ENCODE measurements around the gene LGMN. TPM values are rescaled to one million over a fixed set of nuclear protein-coding genes. Genes with fewer than 3 reads are reported as not detected.
"Not testable (repeated sequence)": the region's sequence is repeated elsewhere in the genome, so short reads cannot be mapped to it uniquely, and the experiment has no call there.

Gene LGMN
- total RNA-seq, 2 experiments from 2014 or later, result 2.1 to 3.7 TPM

DNA sequence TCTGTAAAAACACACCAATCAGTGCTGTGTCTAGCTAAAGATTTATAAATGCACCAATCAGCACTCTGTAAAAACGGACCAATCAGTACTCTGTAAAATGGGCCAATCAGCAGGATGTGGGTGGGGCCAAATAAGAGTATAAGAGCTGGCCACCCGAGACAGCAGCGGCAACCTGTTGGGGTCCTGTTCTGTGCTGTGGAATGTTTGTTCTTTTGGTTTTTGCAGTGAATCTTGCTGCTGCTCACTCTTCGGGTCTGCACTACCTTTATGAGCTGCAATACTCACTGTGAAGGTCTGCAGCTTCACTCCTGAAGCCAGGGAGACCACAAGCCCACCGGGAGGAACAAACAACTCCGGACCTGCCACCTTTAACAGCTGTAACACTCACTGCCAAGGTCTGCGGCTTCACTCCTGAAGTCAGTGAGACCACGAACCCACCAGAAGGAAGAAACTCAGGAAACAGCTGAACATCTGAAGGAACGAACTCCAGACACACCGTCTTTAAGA, 1.8 kb upstream of the LGMN start:
- DNase-seq, result peak; percentile 29
- not testable (repeated sequence) for H3K9me3 Mint-ChIP-seq, H3K36me3 Mint-ChIP-seq, H3K27ac Mint-ChIP-seq
- Mint-ChIP-seq H3K4me1 (peaks cover 45% of the 10 kb centered on the region), H3K4me3 (peak overlapping the region; percentile 65), H3K27me3 (peaks cover 12% of the 10 kb centered on the region)

DNA sequence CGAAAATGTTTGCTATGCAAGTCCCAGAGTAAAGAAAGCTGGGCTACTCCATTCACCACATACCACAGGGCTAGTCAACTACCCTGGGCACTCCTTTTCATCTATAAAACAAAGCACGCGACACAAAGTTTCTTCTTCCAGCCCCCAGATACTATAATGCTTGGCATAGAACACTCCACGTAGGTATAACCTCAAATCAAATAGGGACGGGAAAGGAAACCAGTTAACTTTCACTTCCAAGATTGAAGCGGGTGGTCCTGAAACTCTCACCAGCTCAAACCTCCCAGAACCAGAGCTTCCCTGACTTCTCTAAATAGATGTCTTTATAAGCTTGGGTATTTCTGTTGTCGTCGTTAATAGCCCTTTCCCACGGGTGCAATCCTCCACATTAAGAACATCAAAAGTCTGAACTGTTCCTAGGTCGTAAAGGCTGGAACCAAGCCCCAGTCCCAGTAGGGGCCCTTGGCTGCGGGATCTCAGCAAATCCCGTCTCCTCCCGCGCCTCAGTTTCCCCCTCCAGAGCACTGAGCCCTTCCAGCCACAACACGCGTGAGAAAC, 647 bp downstream of the LGMN start:
- Mint-ChIP-seq H3K4me1 (peaks cover 41% of the 10 kb centered on the region), H3K4me3 (peak overlapping the region; percentile 77), H3K27ac (no peak overlapping the region), H3K27me3 (peaks cover 12% of the 10 kb centered on the region), H3K36me3 (peaks cover 3% of the 10 kb centered on the region), H3K9me3 (no peaks in the 10 kb centered on the region)
- DNase-seq, result no peak

DNA sequence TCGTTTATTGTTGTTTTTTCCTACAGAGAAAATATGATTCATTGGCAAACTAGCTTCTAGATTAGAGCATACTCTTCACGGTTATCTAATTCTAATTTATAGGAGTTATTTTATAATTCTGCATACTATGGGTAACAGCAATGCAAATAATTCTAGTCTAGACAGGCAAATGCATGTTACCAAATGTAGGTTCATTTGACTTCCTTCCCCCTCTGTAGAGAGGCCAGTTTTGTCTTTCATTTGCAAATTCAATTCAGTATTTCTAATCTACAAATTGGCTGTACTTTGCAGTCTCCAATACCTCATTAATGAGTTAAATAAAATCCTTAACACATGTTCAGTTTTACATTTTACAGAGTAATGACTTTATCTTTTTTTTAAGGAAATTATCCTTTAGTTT, 4.2 kb downstream of the LGMN start:
- H3K27me3 Mint-ChIP-seq, result peaks cover 9% of the 10 kb centered on the region

DNA sequence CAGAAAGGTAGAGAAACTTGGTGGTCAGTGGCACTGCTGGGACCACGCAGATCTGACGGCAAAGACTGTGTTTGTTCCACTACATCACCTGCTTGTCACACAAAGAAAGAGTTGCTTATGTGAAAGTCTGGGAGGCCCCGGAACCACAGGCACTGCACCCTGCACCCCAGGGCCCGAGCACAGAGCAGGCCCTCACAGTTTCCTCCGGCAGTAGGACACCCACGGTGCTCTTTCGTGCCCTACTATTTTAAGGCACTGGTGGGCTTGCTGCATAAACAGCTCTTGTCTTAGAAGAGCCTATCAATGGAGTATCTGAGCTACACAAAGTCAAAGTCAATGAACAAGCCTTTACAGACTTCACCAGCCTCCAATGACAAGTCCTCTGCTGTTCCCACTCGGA, 8.0 kb downstream of the LGMN start:
- H3K27ac Mint-ChIP-seq, result no peak overlapping the region
- H3K9me3 Mint-ChIP-seq, result no peaks in the 10 kb centered on the region
- H3K36me3 Mint-ChIP-seq, result no peaks in the 10 kb centered on the region

More for the DNA sequence above, 4.2 kb downstream of the LGMN start:
- Mint-ChIP-seq H3K36me3 (no peaks in the 10 kb centered on the region), H3K27ac (no peak overlapping the region), H3K4me3 (no peak overlapping the region), H3K4me1 (peaks cover 23% of the 10 kb centered on the region), H3K9me3 (no peaks in the 10 kb centered on the region)
- DNase-seq, result no peak

DNA sequence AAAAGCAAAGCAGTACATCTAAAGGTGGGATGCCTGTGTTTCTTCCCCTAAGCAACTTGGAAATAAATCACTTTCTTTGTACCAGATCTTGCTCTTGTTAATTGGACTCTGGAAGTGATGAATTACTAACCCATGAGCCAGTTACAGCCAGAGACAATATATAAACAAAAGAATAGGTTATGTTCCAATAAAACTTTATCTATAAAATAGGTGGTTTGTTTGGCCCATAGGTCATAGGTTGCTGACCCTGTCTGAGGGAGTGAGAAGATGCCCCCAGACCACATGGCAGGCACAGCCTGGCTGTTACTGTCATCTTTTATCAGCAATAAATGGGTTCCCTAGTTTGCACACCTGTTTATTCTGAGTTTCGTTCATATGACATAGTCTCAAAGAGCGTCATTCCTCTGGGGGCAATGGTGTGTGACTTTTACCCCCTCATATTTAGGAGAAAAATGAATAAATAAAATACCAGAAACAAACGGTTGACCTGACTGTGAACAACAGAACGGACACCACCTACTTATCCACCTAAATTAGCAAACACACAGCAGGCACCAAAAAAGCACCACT, 10.7 kb downstream of the LGMN start:
- peaks cover 11% of the 10 kb centered on the region for H3K4me1 Mint-ChIP-seq
- H3K36me3 Mint-ChIP-seq, result peaks cover under 1% of the 10 kb centered on the region
- H3K27ac Mint-ChIP-seq, result peak overlapping the region; percentile 5

More for the DNA sequence above, 8.0 kb downstream of the LGMN start:
- Mint-ChIP-seq H3K4me3 (no peak overlapping the region), H3K4me1 (peaks cover 10% of the 10 kb centered on the region), H3K27me3 (no peaks in the 10 kb centered on the region)
- no peak for DNase-seq

DNA sequence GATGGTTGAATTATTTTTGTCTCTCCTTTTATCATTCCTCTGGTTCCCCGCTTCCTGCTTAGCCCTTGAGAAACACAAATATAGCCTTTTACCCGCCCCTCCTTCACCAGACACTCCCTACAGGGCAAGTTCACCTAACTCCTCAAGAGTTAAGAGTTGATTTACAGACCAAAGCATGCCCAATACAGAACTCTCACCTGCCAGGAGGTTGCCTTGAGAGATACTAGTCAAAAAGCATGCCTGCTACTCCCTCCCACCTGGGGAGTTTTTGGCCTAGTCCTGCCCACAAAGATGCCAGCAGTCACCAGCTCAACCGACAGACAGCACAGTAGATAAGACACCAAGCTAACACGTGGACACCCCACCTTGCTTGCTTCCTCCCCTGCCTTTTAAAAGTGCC, 11.2 kb downstream of the LGMN start:
- H3K27ac Mint-ChIP-seq, result peak overlapping the region; percentile 5
- peaks cover 13% of the 10 kb centered on the region for H3K4me1 Mint-ChIP-seq
- peaks cover 6% of the 10 kb centered on the region for H3K36me3 Mint-ChIP-seq
- no peaks in the 10 kb centered on the region for H3K9me3 Mint-ChIP-seq
- H3K4me3 Mint-ChIP-seq, result no peak overlapping the region
- no peaks in the 10 kb centered on the region for H3K27me3 Mint-ChIP-seq
- DNase-seq, result no peak

More for the DNA sequence above, 10.7 kb downstream of the LGMN start:
- no peak for DNase-seq
- Mint-ChIP-seq H3K4me3 (no peak overlapping the region), H3K27me3 (no peaks in the 10 kb centered on the region), H3K9me3 (no peaks in the 10 kb centered on the region)

DNA sequence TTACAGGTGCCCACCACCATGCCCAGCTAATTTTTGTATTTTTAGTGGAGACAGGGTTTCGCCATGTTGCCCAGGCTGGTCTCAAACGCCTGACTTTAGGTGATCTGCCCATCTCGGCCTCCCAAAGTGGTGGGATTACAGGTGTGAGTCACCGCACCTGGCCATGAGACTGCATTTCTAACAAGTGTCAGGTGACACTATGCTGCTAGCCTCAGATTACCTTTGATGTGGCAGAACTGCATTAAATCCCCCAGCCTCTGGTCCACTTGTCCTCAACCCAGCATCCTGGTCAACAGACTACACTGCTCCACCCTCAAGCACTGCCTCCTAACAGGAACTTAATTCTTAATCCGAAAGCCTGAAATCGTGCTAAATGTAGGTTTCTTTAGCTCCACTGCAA, 13.1 kb downstream of the LGMN start:
- peaks cover 17% of the 10 kb centered on the region for H3K36me3 Mint-ChIP-seq
- no peak overlapping the region for H3K27ac Mint-ChIP-seq
- no peak overlapping the region for H3K4me3 Mint-ChIP-seq
- no peaks in the 10 kb centered on the region for H3K27me3 Mint-ChIP-seq
- H3K4me1 Mint-ChIP-seq, result peaks cover 13% of the 10 kb centered on the region
- no peak for DNase-seq
- peaks cover 4% of the 10 kb centered on the region for H3K9me3 Mint-ChIP-seq

DNA sequence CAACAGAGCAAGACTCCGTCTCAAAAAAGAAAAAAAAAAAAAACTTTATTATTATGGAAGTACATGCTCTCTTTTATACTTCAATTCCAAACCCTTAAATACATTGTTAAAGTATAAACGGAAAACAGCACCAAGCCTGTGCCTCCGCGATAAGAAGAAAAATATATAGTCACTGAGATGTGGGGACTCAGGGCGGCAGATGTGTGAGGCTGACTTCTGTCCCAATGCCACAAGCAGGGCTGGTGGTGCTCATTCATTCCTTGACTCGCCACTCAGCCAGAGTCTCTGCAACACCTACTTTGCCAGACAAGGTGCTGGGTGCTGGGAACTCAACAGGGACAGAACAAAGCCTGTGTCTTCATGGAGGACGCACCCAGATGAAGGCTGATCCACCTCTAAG, 13.8 kb downstream of the LGMN start:
- Mint-ChIP-seq H3K27me3 (no peaks in the 10 kb centered on the region), H3K9me3 (peaks cover 4% of the 10 kb centered on the region), H3K4me3 (no peak overlapping the region), H3K27ac (no peak overlapping the region), H3K4me1 (peaks cover 20% of the 10 kb centered on the region), H3K36me3 (peaks cover 19% of the 10 kb centered on the region)
- no peak for DNase-seq

DNA sequence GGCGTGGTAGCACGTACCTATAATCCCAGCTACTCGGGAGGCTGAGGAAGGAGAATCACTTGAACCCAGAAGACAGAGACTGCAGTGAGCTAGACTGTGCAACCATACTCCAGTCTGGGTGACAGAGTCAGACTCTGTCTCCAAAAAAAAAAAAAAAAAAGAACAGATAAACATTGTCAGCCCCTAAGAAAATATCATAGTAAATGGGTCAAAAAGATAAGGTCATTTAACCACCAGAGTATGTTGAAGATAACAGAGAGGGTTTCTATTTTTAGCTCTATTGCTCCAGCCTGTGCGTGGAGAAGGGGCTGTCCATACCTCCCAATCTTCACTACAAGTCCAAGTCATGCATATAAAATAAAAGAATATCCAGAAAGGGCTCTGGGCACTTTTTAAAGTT, 15.4 kb downstream of the LGMN start:
- Mint-ChIP-seq H3K9me3 (peaks cover 4% of the 10 kb centered on the region), H3K27ac (no peak overlapping the region), H3K27me3 (no peaks in the 10 kb centered on the region), H3K4me1 (peaks cover 30% of the 10 kb centered on the region), H3K4me3 (no peak overlapping the region), H3K36me3 (peaks cover 19% of the 10 kb centered on the region)
- DNase-seq, result no peak

DNA sequence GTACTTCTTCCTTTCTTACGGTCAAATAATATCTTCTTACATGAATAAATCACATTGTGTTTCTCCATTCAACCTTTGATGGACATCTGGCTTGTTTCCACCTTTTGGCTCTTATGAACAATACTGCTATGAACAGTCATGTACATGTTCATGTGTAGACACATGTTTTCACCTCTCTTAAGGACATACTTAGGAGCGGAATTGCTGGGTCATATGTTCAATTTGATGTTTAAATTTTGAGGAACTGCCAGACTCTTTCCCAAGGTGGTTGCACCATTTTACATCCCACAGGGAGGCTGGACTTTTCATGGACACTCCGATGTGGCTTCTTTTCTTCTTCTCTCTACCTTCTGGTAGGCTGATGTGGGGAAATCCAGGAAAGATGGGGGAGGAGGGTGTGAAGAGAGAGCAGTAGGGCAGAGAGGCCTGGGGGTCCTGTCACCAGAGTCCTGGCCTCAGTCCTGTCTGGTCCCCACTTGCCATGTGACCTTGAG, 16.8 kb downstream of the LGMN start:
- Mint-ChIP-seq H3K27me3 (peaks cover 4% of the 10 kb centered on the region), H3K27ac (no peak overlapping the region), H3K4me1 (peaks cover 21% of the 10 kb centered on the region), H3K4me3 (no peak overlapping the region), H3K36me3 (peaks cover 19% of the 10 kb centered on the region), H3K9me3 (peaks cover 6% of the 10 kb centered on the region)
- DNase-seq, result no peak

DNA sequence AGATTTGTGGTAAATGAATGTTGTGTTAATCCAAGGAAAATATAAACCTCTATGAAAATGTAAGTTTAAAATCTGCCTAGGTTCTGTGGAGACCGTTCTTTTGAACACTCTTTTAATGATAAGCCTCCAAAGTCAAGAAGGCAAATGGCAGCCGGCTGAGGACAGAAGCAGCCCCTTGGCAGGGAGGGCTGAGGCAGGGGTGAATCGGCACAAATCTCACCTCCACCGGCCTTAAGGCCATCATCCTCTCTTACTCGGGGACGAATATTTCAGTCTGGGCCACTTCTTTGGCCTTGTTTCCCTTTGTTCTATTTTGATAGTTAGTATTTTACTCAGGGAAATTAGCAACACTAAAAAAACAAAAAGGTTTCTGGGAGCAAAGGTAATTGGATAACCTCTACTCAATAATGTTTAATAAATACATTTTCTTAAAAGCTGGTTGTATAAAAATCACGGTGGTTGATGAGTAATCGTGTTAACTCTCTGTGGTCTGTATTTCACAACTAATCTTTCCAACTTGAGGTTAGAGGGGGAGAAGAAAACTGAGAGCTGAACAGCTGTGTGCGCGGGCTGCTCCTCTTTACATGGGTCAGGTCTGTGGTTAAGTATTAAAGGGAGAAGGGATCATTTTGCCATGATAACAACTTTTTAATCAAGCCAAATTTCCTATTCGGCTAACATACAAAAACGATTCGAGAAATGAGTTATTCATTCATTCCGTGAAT, 18.6 kb downstream of the LGMN start:
- Mint-ChIP-seq H3K27ac (peak overlapping the region; percentile 67), H3K4me1 (peaks cover 21% of the 10 kb centered on the region), H3K36me3 (peaks cover 19% of the 10 kb centered on the region), H3K9me3 (peaks cover 7% of the 10 kb centered on the region), H3K4me3 (no peak overlapping the region), H3K27me3 (peaks cover 4% of the 10 kb centered on the region)
- peak; percentile 42 for DNase-seq

DNA sequence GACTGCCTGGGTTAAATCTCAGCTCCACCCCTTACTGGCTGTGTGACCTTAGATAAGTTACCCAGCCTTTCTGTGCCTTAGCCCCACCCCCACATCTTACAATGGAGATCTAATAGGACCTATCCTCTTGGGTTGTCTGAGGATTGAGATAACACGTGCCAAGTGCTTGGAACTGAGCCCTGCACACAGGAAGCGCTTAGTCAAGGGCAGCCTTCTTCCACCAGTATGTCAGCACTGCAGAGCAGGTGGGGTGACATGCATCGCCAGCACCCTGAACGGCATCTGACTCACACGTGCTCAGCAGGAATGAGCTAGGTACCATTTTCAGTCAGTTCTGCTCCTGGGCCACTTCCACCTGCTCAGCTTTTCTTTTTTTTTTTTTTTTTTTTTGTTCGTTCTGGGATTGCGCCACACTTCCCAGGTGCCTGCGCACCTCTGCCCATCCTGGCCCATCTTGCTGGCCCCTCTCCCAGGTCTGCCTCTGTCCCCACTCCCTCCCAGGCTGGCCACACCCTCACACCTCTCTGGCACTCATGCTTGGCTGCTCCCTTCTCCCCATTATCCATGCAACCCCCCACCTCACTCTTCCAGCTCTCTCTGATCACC, 19.6 kb downstream of the LGMN start:
- no peak overlapping the region for H3K4me3 Mint-ChIP-seq

DNA sequence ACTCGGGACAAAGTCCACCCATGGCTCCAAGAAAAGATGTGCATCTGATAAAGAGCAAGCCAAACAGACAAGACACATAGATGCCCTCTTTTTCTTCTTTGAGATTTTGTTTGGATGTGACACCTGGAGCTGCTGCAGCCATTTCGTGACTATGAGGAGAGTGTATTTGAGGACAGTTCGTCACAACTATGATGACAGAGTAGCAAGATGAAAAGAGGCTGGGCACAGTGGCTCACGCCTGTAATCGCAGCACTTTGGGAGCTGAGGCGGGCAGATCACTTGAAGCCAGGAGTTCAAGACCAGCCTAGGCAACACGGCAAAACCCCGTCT, 21.5 kb downstream of the LGMN start:
- no peak overlapping the region for H3K27ac Mint-ChIP-seq
- H3K4me3 Mint-ChIP-seq, result no peak overlapping the region
- H3K36me3 Mint-ChIP-seq, result peaks cover 11% of the 10 kb centered on the region
- H3K9me3 Mint-ChIP-seq, result peaks cover 7% of the 10 kb centered on the region
- no peak for DNase-seq
- H3K4me1 Mint-ChIP-seq, result peaks cover 19% of the 10 kb centered on the region
- H3K27me3 Mint-ChIP-seq, result peaks cover 4% of the 10 kb centered on the region

More for the DNA sequence above, 19.6 kb downstream of the LGMN start:
- Mint-ChIP-seq H3K27ac (no peak overlapping the region), H3K4me1 (peaks cover 21% of the 10 kb centered on the region), H3K9me3 (peaks cover 7% of the 10 kb centered on the region), H3K27me3 (peaks cover 4% of the 10 kb centered on the region), H3K36me3 (peaks cover 19% of the 10 kb centered on the region)
- peak; percentile 47 for DNase-seq

DNA sequence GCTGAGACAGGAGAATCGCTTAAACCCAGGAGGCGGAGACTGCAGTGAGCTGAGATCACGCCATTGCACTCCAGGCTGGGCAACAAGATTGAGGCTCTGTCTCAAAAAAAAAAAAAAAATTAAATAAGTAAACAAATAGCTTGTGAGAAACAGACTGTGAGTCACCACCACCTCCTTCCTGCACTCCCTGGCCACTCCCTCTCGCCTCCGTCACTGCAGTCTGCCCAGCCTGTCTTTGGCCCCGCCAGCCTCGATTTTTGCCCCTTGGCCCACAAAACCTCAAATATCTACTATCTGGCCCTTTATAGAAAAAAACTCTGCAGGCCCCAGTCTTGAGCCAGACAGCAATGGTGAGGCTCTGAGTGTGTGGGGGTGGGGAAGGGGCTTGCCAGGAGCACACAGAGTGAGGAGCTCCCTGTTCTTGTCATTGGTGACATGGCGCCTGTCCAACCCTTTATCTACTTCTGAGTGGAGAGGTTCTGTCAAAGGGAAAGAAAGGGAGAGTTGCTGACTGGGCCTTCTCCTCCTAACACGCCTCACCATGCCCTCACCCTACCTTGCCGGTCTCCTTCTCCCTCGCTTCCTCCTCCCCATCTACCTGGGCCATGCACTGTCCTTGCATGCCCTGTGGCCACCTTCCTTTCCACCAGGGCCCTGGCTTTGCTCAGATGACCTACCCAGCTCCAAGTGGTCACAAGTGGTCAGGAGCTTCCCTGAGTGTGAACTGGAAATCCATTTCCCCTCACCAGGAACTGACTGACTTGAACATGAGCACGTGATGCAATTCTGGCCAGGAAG, 22.1 kb downstream of the LGMN start:
- Mint-ChIP-seq H3K36me3 (peaks cover 5% of the 10 kb centered on the region), H3K4me1 (peaks cover 19% of the 10 kb centered on the region), H3K27ac (no peak overlapping the region), H3K4me3 (no peak overlapping the region), H3K27me3 (peaks cover 4% of the 10 kb centered on the region), H3K9me3 (peaks cover 3% of the 10 kb centered on the region)
- DNase-seq, result no peak
